ENCODE data around the gene STK39.

DNA sequence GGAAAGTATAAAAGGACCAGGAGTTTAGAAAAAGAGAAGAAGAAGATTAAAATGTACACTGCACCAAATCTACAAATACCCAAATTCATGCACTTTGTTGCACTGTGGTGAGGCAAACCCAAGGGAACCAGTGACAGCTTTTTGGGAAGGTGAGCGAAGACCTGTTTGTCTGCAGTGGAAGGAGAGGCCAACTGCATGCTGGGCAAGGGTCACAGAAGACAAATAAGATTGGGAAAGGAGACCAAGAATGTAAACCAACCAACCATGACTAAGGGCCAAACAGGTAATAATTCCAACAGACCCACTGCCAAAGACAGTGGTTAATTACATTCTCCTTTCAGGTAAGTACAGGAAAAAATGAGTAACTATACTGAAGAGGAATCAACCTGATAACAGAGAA lies 202.8 kb downstream of the STK39 start:
- TF ChIP-seq, protein P1, sequence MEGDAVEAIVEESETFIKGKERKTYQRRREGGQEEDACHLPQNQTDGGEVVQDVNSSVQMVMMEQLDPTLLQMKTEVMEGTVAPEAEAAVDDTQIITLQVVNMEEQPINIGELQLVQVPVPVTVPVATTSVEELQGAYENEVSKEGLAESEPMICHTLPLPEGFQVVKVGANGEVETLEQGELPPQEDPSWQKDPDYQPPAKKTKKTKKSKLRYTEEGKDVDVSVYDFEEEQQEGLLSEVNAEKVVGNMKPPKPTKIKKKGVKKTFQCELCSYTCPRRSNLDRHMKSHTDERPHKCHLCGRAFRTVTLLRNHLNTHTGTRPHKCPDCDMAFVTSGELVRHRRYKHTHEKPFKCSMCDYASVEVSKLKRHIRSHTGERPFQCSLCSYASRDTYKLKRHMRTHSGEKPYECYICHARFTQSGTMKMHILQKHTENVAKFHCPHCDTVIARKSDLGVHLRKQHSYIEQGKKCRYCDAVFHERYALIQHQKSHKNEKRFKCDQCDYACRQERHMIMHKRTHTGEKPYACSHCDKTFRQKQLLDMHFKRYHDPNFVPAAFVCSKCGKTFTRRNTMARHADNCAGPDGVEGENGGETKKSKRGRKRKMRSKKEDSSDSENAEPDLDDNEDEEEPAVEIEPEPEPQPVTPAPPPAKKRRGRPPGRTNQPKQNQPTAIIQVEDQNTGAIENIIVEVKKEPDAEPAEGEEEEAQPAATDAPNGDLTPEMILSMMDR (IDR thresholded peaks at IDR 0.05) = no peak
- no peak for TF ChIP-seq POLR2A (IDR thresholded peaks at IDR 0.05)
